HepG2 (cell line): ENCODE measurements around the gene DLG4. TPM values are rescaled to one million over a fixed set of nuclear protein-coding genes. Genes with fewer than 3 reads are reported as not detected.

Experiments used
- AGO2 ChIP-seq: fragments of 200-400 bp; formaldehyde crosslinking; optimal IDR thresholded peaks from 2 replicates; pipeline ENCODE3; 2017; ENCODE audit warnings: mild to moderate bottlenecking, low read depth, low read length, moderate library complexity
- GZF1 ChIP-seq: sonication (generic); formaldehyde crosslinking; IDR thresholded peaks from 2 replicates; pipeline ENCODE4 v1.5.1; 2020; ENCODE audit warnings: mild to moderate bottlenecking, missing genetic modification reagents
- HHEX ChIP-seq: IDR thresholded peaks from 2 replicates; pipeline ENCODE4 v1.6.1; 2016; ENCODE audit warnings: control low read depth
- MAFF ChIP-seq: IDR thresholded peaks from 2 replicates; pipeline ENCODE4 v1.6.1; 2011; ENCODE audit warnings: low read depth, low read length, improper control_type of control experiment
- NR2C2 ChIP-seq: sonication (generic); formaldehyde crosslinking; IDR thresholded peaks from 2 replicates; pipeline ENCODE4 v1.4.0; 2020; ENCODE audit warnings: missing genetic modification reagents, mild to moderate bottlenecking, moderate library complexity, borderline replicate concordance
- NR2F6 ChIP-seq, 2 experiments: IDR thresholded peaks; 2 replicates each; pipeline ENCODE4 v1.6.1; 2016; ENCODE audit warnings: antibody characterized with exemption in 1 of 2, mild to moderate bottlenecking in 1 of 2
- PHF8 ChIP-seq: sonication (generic); formaldehyde crosslinking; IDR thresholded peaks from 2 replicates; pipeline ENCODE4 v1.5.0; 2020; ENCODE audit warnings: missing genetic modification reagents
- SMYD3 ChIP-seq: sonication (generic); formaldehyde crosslinking; IDR thresholded peaks from 2 replicates; pipeline ENCODE4 v1.8.1; 2023; ENCODE audit warnings: mild to moderate bottlenecking, missing genetic modification reagents
- TBL1XR1 ChIP-seq: fragments of 150-350 bp; IDR thresholded peaks from 2 replicates; pipeline ENCODE4 v1.6.1; 2014; ENCODE audit warnings: borderline replicate concordance, low read length; ENCODE audit not compliant: partially characterized antibody
- TBX2 ChIP-seq: sonication (generic); formaldehyde crosslinking; IDR thresholded peaks from 2 replicates; pipeline ENCODE4 v1.5.0; 2020; ENCODE audit warnings: missing genetic modification reagents, mild to moderate bottlenecking, borderline replicate concordance
- TMF1 ChIP-seq: sonication (generic); formaldehyde crosslinking; IDR thresholded peaks from 2 replicates; pipeline ENCODE4 v1.8.1; 2022; ENCODE audit warnings: low read depth, missing genetic modification reagents
- TSC22D2 ChIP-seq: sonication (generic); formaldehyde crosslinking; IDR thresholded peaks from 2 replicates; pipeline ENCODE4 v1.5.1; 2020; ENCODE audit warnings: missing genetic modification reagents, mild to moderate bottlenecking, borderline replicate concordance
- ZNF552 ChIP-seq: sonication (generic); formaldehyde crosslinking; IDR thresholded peaks from 2 replicates; pipeline ENCODE4 v1.9.0; 2022; ENCODE audit warnings: missing genetic modification reagents, mild to moderate bottlenecking, borderline replicate concordance
- polyA plus RNA-seq, 8 experiments: library from polyadenylated mRNA; depleted of rRNA in 3 of 8; stranded (reverse) in 7 of 8; unstranded in 1 of 8; fragments of >200 nt; fragmentation: Illumina TruSeq in 4 of 8; extraction: Trizol in 4 of 8; gene quantifications; 2 replicates each; pipeline versions ENCODE4 v1.2.1 to v1.2.3, GENCODE V29; 2011 to 2016; ENCODE audit warnings: low read depth in 4 of 8, missing spikeins in 1 of 8, mixed read lengths in 1 of 8; ENCODE audit not compliant: insufficient read depth in 1 of 8
- total RNA-seq, 5 experiments: library from RNA; depleted of rRNA; stranded (reverse); fragments of >200 nt; fragmentation: Illumina TruSeq; extraction: Trizol; gene quantifications; 2 replicates each; pipeline ENCODE4 v1.2.3, GENCODE V29; 2016; ENCODE audit warnings: low read depth in 1 of 5
- TF ChIP-seq, protein P1 (sequence below): sonication (generic); formaldehyde crosslinking; IDR thresholded peaks from 2 replicates; pipeline ENCODE4 v1.4.0; 2020; ENCODE audit warnings: missing genetic modification reagents, borderline replicate concordance
- TF ChIP-seq, protein P2 (sequence below): sonication (generic); formaldehyde crosslinking; IDR thresholded peaks from 2 replicates; pipeline ENCODE4 v1.4.0; 2020; ENCODE audit warnings: missing genetic modification reagents
- TF ChIP-seq, protein P3 (sequence below): sonication (generic); formaldehyde crosslinking; IDR thresholded peaks from 2 replicates; pipeline ENCODE4 v1.5.1; 2020; ENCODE audit warnings: missing genetic modification reagents, mild to moderate bottlenecking, borderline replicate concordance
- TF ChIP-seq, protein P4 (sequence below): fragments of 450-650 bp; IDR thresholded peaks from 2 replicates; pipeline ENCODE4 v1.6.1; 2017

The DLG4 gene
- total and polyA plus RNA-seq, 2 of the 13 experiments (the other 11 are each of a cell fraction or from before 2014, with no cell fraction given), result 0.71 to 4.3 TPM

DNA sequence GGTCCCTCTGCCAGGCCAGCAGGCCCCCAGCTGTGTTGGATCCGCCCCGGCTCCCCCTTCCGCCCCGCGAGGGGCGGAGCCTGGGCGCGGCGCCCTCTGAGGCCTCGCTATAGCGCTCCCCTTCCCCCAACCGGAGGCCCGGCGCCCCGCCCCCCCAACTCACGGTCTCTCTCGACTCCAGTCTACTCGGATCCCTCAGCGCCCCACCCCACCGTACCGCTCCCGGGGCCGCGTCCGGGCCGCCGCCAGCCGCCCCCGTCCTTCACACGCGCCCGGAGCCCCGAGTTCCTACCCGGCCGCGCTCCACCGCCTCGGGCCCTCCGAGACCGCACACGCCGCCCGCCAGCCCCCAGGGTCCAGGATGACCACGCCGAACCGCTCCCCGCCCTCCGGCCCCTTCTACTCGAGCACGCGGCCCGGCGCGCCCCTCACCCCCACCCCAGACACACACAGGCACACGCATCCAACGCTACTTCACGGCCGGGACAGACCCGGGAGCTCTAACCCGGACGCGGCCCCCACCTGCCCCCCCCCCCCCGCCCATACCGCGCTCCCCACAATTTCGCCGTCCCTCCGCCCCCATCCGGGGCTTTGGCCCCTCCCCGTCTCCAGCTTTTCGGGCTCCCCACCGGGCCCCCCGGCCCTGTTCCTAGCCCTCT is 18.3 kb upstream of the DLG4 start (continued):
- TF ChIP-seq HHEX (no peak), TBL1XR1 (no peak), PHF8 (CRISPR knock-in tag) (peak; percentile 57), NR2C2 (CRISPR knock-in tag) (peak; percentile 27; the same call in 1 of the 2 replicates), TSC22D2 (CRISPR knock-in tag) (no peak), ZNF552 (CRISPR knock-in tag) (no peak), GZF1 (CRISPR knock-in tag) (no peak), AGO2 (peak; percentile 85), SMYD3 (no peak), NR2F6 (IDR thresholded peaks at IDR 0.05) (no peak), NR2F6 (CRISPR knock-in tag; IDR thresholded peaks at IDR 0.05) (no peak), MAFF (no peak), TMF1 (no peak), TBX2 (no peak)
- TF ChIP-seq, protein P1, sequence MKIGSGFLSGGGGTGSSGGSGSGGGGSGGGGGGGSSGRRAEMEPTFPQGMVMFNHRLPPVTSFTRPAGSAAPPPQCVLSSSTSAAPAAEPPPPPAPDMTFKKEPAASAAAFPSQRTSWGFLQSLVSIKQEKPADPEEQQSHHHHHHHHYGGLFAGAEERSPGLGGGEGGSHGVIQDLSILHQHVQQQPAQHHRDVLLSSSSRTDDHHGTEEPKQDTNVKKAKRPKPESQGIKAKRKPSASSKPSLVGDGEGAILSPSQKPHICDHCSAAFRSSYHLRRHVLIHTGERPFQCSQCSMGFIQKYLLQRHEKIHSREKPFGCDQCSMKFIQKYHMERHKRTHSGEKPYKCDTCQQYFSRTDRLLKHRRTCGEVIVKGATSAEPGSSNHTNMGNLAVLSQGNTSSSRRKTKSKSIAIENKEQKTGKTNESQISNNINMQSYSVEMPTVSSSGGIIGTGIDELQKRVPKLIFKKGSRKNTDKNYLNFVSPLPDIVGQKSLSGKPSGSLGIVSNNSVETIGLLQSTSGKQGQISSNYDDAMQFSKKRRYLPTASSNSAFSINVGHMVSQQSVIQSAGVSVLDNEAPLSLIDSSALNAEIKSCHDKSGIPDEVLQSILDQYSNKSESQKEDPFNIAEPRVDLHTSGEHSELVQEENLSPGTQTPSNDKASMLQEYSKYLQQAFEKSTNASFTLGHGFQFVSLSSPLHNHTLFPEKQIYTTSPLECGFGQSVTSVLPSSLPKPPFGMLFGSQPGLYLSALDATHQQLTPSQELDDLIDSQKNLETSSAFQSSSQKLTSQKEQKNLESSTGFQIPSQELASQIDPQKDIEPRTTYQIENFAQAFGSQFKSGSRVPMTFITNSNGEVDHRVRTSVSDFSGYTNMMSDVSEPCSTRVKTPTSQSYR (CRISPR knock-in tag), result peak; percentile 82
- TF ChIP-seq, protein P2, sequence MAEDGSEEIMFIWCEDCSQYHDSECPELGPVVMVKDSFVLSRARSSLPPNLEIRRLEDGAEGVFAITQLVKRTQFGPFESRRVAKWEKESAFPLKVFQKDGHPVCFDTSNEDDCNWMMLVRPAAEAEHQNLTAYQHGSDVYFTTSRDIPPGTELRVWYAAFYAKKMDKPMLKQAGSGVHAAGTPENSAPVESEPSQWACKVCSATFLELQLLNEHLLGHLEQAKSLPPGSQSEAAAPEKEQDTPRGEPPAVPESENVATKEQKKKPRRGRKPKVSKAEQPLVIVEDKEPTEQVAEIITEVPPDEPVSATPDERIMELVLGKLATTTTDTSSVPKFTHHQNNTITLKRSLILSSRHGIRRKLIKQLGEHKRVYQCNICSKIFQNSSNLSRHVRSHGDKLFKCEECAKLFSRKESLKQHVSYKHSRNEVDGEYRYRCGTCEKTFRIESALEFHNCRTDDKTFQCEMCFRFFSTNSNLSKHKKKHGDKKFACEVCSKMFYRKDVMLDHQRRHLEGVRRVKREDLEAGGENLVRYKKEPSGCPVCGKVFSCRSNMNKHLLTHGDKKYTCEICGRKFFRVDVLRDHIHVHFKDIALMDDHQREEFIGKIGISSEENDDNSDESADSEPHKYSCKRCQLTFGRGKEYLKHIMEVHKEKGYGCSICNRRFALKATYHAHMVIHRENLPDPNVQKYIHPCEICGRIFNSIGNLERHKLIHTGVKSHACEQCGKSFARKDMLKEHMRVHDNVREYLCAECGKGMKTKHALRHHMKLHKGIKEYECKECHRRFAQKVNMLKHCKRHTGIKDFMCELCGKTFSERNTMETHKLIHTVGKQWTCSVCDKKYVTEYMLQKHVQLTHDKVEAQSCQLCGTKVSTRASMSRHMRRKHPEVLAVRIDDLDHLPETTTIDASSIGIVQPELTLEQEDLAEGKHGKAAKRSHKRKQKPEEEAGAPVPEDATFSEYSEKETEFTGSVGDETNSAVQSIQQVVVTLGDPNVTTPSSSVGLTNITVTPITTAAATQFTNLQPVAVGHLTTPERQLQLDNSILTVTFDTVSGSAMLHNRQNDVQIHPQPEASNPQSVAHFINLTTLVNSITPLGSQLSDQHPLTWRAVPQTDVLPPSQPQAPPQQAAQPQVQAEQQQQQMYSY (CRISPR knock-in tag), result no peak
- TF ChIP-seq, protein P3, sequence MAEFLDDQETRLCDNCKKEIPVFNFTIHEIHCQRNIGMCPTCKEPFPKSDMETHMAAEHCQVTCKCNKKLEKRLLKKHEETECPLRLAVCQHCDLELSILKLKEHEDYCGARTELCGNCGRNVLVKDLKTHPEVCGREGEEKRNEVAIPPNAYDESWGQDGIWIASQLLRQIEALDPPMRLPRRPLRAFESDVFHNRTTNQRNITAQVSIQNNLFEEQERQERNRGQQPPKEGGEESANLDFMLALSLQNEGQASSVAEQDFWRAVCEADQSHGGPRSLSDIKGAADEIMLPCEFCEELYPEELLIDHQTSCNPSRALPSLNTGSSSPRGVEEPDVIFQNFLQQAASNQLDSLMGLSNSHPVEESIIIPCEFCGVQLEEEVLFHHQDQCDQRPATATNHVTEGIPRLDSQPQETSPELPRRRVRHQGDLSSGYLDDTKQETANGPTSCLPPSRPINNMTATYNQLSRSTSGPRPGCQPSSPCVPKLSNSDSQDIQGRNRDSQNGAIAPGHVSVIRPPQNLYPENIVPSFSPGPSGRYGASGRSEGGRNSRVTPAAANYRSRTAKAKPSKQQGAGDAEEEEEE, result no peak
- TF ChIP-seq, protein P4, sequence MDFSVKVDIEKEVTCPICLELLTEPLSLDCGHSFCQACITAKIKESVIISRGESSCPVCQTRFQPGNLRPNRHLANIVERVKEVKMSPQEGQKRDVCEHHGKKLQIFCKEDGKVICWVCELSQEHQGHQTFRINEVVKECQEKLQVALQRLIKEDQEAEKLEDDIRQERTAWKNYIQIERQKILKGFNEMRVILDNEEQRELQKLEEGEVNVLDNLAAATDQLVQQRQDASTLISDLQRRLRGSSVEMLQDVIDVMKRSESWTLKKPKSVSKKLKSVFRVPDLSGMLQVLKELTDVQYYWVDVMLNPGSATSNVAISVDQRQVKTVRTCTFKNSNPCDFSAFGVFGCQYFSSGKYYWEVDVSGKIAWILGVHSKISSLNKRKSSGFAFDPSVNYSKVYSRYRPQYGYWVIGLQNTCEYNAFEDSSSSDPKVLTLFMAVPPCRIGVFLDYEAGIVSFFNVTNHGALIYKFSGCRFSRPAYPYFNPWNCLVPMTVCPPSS, result no peak
